GM12891 (cell line): Measurements from ENCODE around the gene ADAMTSL4.

Experiments
- POLR2A ChIP-seq: IDR thresholded peaks from 2 replicates; pipeline ENCODE4 v1.6.1; 2011; ENCODE audit warnings: low read depth, low read length, control low read depth
- POLR2AphosphoS5 ChIP-seq: IDR thresholded peaks from 2 replicates; pipeline ENCODE4 v1.6.1; 2011; ENCODE audit warnings: low read depth, low read length, control low read depth
- POU2F2 ChIP-seq: IDR thresholded peaks from 2 replicates; pipeline ENCODE4 v1.6.1; 2011; ENCODE audit warnings: low read depth, mild to moderate bottlenecking, control low read depth, low read length, moderate library complexity
- TAF1 ChIP-seq: IDR thresholded peaks from 2 replicates; pipeline ENCODE4 v1.6.1; 2011; ENCODE audit warnings: low read depth, low read length, control low read depth

GRCh38 chr1:150529017-150529416 lies 20.2 kb upstream of the ADAMTSL4 start:
- TF ChIP-seq POLR2A, result no peak
- TF ChIP-seq POLR2AphosphoS5, result no peak
- no peak for TF ChIP-seq TAF1
- no peak for TF ChIP-seq POU2F2
